ENCODE data around the gene CD200. TPM values are rescaled to one million over a fixed set of nuclear protein-coding genes. Genes with fewer than 3 reads are reported as not detected.

Gene CD200
- total RNA-seq, 1 experiment from 2014 or later = not detected

GRCh38 chr3:112298781-112299180 lies 34.2 kb upstream of the CD200 start:
- Histone ChIP-seq H3K36me3 (ENCODE audit: control insufficient read depth, insufficient read depth, low read length) (no peaks in the 10 kb centered on the region), H3K9me3 (ENCODE audit: control insufficient read depth, insufficient read depth, low read depth, low read length) (no peaks in the 10 kb centered on the region), H3K27me3 (ENCODE audit: control insufficient read depth, insufficient read depth, low read length) (no peaks in the 10 kb centered on the region), H3K4me3 (ENCODE audit: low read depth in 2 of 2, low read length in 2 of 2) (no peak overlapping the region), H3K4me1 (ENCODE audit: control insufficient read depth, insufficient read depth, low read length) (no peaks in the 10 kb centered on the region), H3K27ac (ENCODE audit: low read length) (no peak overlapping the region)
- intact Hi-C loops (cut with micrococcal nuclease; ENCODE audit: unreplicated experiment) (no loop called here), in situ Hi-C loops (cut with HindIII; ENCODE audit: low pct_unique_long_range_greater_than_20kb, low sequenced_read_pairs) (no loop called here)
- ChIA-PET POLR2A (no interaction called here), CTCF (no interaction called here)
- BruUV-seq (replicated peaks) = no TSS peak
- TF ChIP-seq CTCF (IDR thresholded peaks at IDR 0.05) (no peak), REST (IDR thresholded peaks at IDR 0.05; ENCODE audit: insufficient read depth in 1 of 2, low read depth in 2 of 2, low read length in 1 of 2) (no peak), TCF7L2 (IDR thresholded peaks at IDR 0.05; ENCODE audit: low read depth, low read length) (no peak), SIN3A (IDR thresholded peaks at IDR 0.05; ENCODE audit: borderline replicate concordance, insufficient read depth, low read depth, low read length) (no peak), POLR2AphosphoS5 (IDR thresholded peaks at IDR 0.05; ENCODE audit: low read depth, low read length) (no peak)
- ATAC-seq = no peak
- no peak for DNase-seq (ENCODE audit: low read depth, low spot score)

GRCh38 chr3:112302150-112302830 lies 30.7 kb upstream of the CD200 start:
- Histone ChIP-seq H3K36me3 (ENCODE audit: control insufficient read depth, insufficient read depth, low read length) (no peaks in the 10 kb centered on the region), H3K27ac (ENCODE audit: low read length) (no peak overlapping the region), H3K9me3 (ENCODE audit: control insufficient read depth, insufficient read depth, low read depth, low read length) (no peaks in the 10 kb centered on the region), H3K4me3 (ENCODE audit: low read depth in 2 of 2, low read length in 2 of 2) (no peak overlapping the region; a peak in 1 of 4 replicates), H3K4me1 (ENCODE audit: control insufficient read depth, insufficient read depth, low read length) (no peaks in the 10 kb centered on the region), H3K27me3 (ENCODE audit: control insufficient read depth, insufficient read depth, low read length) (no peaks in the 10 kb centered on the region)
- intact Hi-C loops (cut with micrococcal nuclease; ENCODE audit: unreplicated experiment) = no loop called here
- no peak for DNase-seq (ENCODE audit: low read depth, low spot score)
- in situ Hi-C loops (cut with HindIII; ENCODE audit: low pct_unique_long_range_greater_than_20kb, low sequenced_read_pairs) = no loop called here
- no peak for ATAC-seq
- CTCF ChIA-PET = no interaction called here
- TF ChIP-seq TCF7L2 (IDR thresholded peaks at IDR 0.05; ENCODE audit: low read depth, low read length) (no peak), POLR2AphosphoS5 (IDR thresholded peaks at IDR 0.05; ENCODE audit: low read depth, low read length) (no peak), REST (IDR thresholded peaks at IDR 0.05; ENCODE audit: insufficient read depth in 1 of 2, low read depth in 2 of 2, low read length in 1 of 2) (no peak), SIN3A (IDR thresholded peaks at IDR 0.05; ENCODE audit: borderline replicate concordance, insufficient read depth, low read depth, low read length) (no peak), CTCF (IDR thresholded peaks at IDR 0.05) (no peak)
- no TSS peak for BruUV-seq (replicated peaks)
- POLR2A ChIA-PET = no interaction called here
